Measurements from ENCODE around the gene SH3BP1. TPM values are rescaled to one million over a fixed set of nuclear protein-coding genes. Genes with fewer than 3 reads are reported as not detected.
"Not testable (repeated sequence)": the region's sequence is repeated elsewhere in the genome, so short reads cannot be mapped to it uniquely, and the experiment has no call there.

The SH3BP1 gene
- 30.0 to 33.0 TPM (median 31.9 TPM) in 3 replicates for total RNA-seq

DNA sequence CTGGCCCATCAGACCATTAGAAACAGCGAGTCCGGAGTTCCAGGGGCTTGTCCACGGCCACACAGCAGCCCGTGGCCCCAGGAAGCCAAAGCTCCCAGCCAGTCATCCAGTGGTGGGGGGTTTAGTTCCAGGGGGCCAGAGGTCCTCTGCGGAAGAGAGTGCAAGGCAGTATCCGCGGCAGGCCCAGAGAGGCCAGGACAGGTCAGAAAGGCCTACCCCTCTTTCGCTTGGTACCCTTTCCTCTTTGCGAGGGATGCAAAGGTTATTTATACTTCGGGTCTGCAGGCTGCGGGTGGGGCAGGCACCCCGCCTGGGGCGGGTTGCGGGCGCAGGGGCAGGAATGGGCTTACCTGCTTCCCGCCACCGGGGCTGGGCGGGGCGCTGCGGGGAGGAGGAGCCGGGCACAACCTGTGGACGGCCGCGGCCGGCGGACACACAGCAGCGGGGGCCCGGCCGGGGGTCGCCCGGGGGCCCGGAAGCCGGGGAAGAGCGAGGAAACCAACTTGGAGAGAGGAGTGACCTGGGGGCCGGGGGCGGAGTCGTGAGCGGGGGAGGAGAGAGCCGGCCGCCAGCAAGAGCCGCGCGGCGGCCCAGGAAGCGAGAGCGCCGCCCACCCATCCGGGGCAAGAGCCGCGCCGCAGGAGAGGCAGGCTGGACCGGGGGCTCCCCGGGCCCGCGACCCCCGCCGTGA is at the start of gene SH3BP1:
TSS of gene SH3BP1 (plus strand) at position 600 of the 691 bp plus-strand sequence. CDS start 119 bp downstream, outside the sequence.
- H3K27me3 Mint-ChIP-seq (ENCODE audit: low read depth), result no peaks in the 10 kb centered on the region
- H3K36me3 Mint-ChIP-seq, result peaks cover 3% of the 10 kb centered on the region
- TF ChIP-seq, protein P1, sequence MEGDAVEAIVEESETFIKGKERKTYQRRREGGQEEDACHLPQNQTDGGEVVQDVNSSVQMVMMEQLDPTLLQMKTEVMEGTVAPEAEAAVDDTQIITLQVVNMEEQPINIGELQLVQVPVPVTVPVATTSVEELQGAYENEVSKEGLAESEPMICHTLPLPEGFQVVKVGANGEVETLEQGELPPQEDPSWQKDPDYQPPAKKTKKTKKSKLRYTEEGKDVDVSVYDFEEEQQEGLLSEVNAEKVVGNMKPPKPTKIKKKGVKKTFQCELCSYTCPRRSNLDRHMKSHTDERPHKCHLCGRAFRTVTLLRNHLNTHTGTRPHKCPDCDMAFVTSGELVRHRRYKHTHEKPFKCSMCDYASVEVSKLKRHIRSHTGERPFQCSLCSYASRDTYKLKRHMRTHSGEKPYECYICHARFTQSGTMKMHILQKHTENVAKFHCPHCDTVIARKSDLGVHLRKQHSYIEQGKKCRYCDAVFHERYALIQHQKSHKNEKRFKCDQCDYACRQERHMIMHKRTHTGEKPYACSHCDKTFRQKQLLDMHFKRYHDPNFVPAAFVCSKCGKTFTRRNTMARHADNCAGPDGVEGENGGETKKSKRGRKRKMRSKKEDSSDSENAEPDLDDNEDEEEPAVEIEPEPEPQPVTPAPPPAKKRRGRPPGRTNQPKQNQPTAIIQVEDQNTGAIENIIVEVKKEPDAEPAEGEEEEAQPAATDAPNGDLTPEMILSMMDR (IDR thresholded peaks at IDR 0.05; ENCODE audit: unreplicated experiment), result no peak
- H3K4me3 Mint-ChIP-seq, result peak within 1 kb of the TSS; percentile 87
- peak in 1 of 2 experiments; percentile 49 for DNase-seq (ENCODE audit: low spot score in 2 of 2, unreplicated experiment in 2 of 2)
- peak within 1 kb of the TSS; percentile 91 for H3K27ac Mint-ChIP-seq
- no peaks in the 10 kb centered on the region for H3K9me3 Mint-ChIP-seq
- peaks cover 29% of the 10 kb centered on the region for H3K4me1 Mint-ChIP-seq

GRCh38 chr22:37591081-37591480 is 48.4 kb upstream of the SH3BP1 start:
- not testable (repeated sequence) for H3K27ac Mint-ChIP-seq; H3K9me3 Mint-ChIP-seq; DNase-seq (ENCODE audit: low spot score in 2 of 2, unreplicated experiment in 2 of 2); H3K27me3 Mint-ChIP-seq (ENCODE audit: low read depth); H3K36me3 Mint-ChIP-seq; H3K4me3 Mint-ChIP-seq; H3K4me1 Mint-ChIP-seq

DNA sequence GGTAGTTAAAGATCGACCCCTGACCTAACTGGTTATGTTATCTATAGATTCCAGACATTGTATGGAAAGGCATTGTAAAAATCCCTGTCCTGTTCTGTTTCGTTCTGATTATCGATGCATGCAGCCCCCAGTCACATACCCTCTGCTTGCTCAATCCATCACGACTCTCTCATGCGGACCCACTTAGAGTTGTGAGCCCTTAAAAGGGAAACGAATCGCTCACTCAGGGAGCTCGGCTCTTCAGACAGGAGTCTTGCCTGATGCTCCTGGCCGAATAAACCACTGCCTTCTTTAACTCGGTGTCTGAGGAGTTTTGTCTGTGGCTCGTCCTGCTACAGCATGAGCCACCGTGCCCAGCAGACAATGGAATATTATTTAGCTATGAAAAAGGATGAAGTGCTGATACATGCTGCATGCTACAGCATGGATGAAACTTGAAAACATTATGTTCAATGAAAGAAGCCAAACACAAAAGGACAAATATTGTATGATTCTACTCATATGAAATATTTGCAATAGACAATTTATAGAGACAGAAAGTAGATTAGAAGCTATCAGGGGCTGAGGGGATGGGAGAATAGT is 47.6 kb upstream of the SH3BP1 start:
- H3K36me3 Mint-ChIP-seq, result no peaks in the 10 kb centered on the region
- no peak overlapping the region for H3K27ac Mint-ChIP-seq

DNA sequence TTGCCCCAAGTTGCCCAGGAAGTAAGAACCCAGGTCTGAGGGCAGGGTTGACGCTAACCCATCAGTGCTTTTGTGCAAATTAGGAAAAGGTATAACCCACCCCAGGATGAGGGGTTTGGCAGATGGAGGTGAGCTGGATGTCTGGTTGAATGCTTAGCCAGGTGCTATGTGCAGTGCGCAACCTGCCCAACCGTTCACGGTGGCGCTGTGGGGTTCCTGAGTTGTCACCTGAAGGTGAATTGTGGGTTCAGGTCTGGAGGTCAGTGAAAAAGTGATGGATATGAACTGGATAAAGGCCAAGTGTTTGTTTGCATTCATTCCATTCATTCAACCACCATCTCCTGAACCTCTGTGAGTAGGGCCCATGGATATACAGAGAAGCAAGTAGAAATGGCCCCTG is 45.2 kb upstream of the SH3BP1 start:
- no peak overlapping the region for H3K27ac Mint-ChIP-seq
- H3K9me3 Mint-ChIP-seq, result no peaks in the 10 kb centered on the region
- no peaks in the 10 kb centered on the region for H3K36me3 Mint-ChIP-seq
- H3K4me1 Mint-ChIP-seq, result peaks cover 4% of the 10 kb centered on the region
- no peaks in the 10 kb centered on the region for H3K27me3 Mint-ChIP-seq (ENCODE audit: low read depth)
- TF ChIP-seq, protein P1 (IDR thresholded peaks at IDR 0.05; ENCODE audit: unreplicated experiment), result no peak
- DNase-seq (ENCODE audit: low spot score in 2 of 2, unreplicated experiment in 2 of 2), result no peak
- no peak overlapping the region for H3K4me3 Mint-ChIP-seq

More for the DNA sequence above, 47.6 kb upstream of the SH3BP1 start:
- TF ChIP-seq, protein P1 (IDR thresholded peaks at IDR 0.05; ENCODE audit: unreplicated experiment), result no peak
- peaks cover 2% of the 10 kb centered on the region for H3K4me1 Mint-ChIP-seq
- H3K27me3 Mint-ChIP-seq (ENCODE audit: low read depth), result no peaks in the 10 kb centered on the region
- H3K4me3 Mint-ChIP-seq, result peak overlapping the region; percentile 62
- no peaks in the 10 kb centered on the region for H3K9me3 Mint-ChIP-seq
- DNase-seq (ENCODE audit: low spot score in 2 of 2, unreplicated experiment in 2 of 2), result no peak

GRCh38 chr22:37599153-37599552 is 40.3 kb upstream of the SH3BP1 start:
- TF ChIP-seq, protein P1 (IDR thresholded peaks at IDR 0.05; ENCODE audit: unreplicated experiment), result no peak
- H3K4me3 Mint-ChIP-seq, result no peak overlapping the region
- H3K36me3 Mint-ChIP-seq, result no peaks in the 10 kb centered on the region
- H3K4me1 Mint-ChIP-seq, result peaks cover 18% of the 10 kb centered on the region
- no peaks in the 10 kb centered on the region for H3K27me3 Mint-ChIP-seq (ENCODE audit: low read depth)
- no peaks in the 10 kb centered on the region for H3K9me3 Mint-ChIP-seq
- no peak overlapping the region for H3K27ac Mint-ChIP-seq
- DNase-seq (ENCODE audit: low spot score in 2 of 2, unreplicated experiment in 2 of 2), result no peak

DNA sequence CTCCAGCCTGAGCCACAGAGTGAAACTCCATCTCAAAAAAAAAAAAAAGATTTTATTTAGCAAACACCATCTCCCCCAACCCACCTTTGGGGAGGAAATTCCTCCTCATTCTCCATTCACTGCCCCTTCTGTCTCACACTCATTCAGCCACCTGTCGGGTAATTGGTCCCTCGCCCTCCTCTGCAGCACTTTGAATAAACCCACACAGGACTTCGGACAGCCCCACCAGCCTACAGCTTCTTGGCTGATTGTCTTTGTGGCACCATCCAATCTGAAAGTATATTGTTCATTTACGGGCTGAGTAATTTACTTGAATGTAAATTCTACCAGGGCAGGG is 38.3 kb upstream of the SH3BP1 start:
- Mint-ChIP-seq H3K36me3 (no peaks in the 10 kb centered on the region), H3K27ac (no peak overlapping the region), H3K4me1 (peaks cover 28% of the 10 kb centered on the region), H3K27me3 (ENCODE audit: low read depth) (no peaks in the 10 kb centered on the region), H3K4me3 (no peak overlapping the region), H3K9me3 (no peaks in the 10 kb centered on the region)
- TF ChIP-seq, protein P1 (IDR thresholded peaks at IDR 0.05; ENCODE audit: unreplicated experiment), result no peak
- no peak for DNase-seq (ENCODE audit: low spot score in 2 of 2, unreplicated experiment in 2 of 2)
